ENCODE results near the gene EFNA5.

- no peak for TF ChIP-seq CTCF (IDR thresholded peaks at IDR 0.05 in 2 of 3, conservative IDR thresholded peaks at IDR 0.05 in 1 of 3; ENCODE audit: borderline replicate concordance in 1 of 3, insufficient read depth in 1 of 3, low read depth in 2 of 3, low read length in 2 of 3)
- no peak for TF ChIP-seq POLR2AphosphoS5 (IDR thresholded peaks at IDR 0.05; ENCODE audit: low read depth, low read length)
- TF ChIP-seq SRF (IDR thresholded peaks at IDR 0.05; ENCODE audit: low read depth) = no peak
- no peak for TF ChIP-seq POLR2A (IDR thresholded peaks at IDR 0.05; ENCODE audit: borderline replicate concordance, extremely low read depth, insufficient read depth, insufficient read length)
- no peak for TF ChIP-seq EZH2 (IDR thresholded peaks at IDR 0.05)
- no peak for TF ChIP-seq SP1 (IDR thresholded peaks at IDR 0.05; ENCODE audit: low read depth)
These were observed 138.4 kb downstream of the EFNA5 start for GRCh38 chr5:107532169-107532878.
